IMR-90 (cell line): ENCODE results near the gene FRY. TPM values are rescaled to one million over a fixed set of nuclear protein-coding genes. Genes with fewer than 3 reads are reported as not detected.

Experiments
- ATAC-seq: fragments of 200-7000 bp; cut with Tn5 transposase; 2 replicates; pipeline ENCODE4 v1.9.1; 2020; ENCODE audit warnings: low read depth, mild to moderate bottlenecking, moderate library complexity
- BruUV-seq: library from RNA; stranded (reverse); fragments of 400-500 nt; replicated peaks from 2 replicates; lab custom pipeline; 2021; lab: Mats Ljungman, UMichigan
- CTCF ChIA-PET: fragments of 300-600 bp; formaldehyde crosslinking; extraction: SDS; loops from one replicate; lab custom pipeline; 2021; ENCODE audit warnings: antibody characterized with exemption; lab: Yijun Ruan, JAX
- POLR2A ChIA-PET: fragments of 300-600 bp; sonication (Branson Sonifier 250); formaldehyde crosslinking; loops from one replicate; lab custom pipeline; 2022; ENCODE audit warnings: antibody characterized with exemption; ENCODE audit not compliant: unreplicated experiment; lab: Charles Lee
- DNase-seq: peaks from one replicate; pipeline ENCODE4 v3.0.0; 2013
- H2AFZ ChIP-seq: replicated peaks from 2 replicates; pipeline ENCODE3; 2013; ENCODE audit warnings: low read length, mild to moderate bottlenecking; ENCODE audit not compliant: poor library complexity
- H2AK5ac ChIP-seq: 2 replicates; pipeline ENCODE4 v1.6.1; 2013; ENCODE audit warnings: low read depth, low read length, inconsistent platforms
- H2AK9ac ChIP-seq: replicated peaks from 2 replicates; pipeline ENCODE3; 2013; ENCODE audit warnings: mild to moderate bottlenecking, low read depth, low read length, moderate library complexity; ENCODE audit not compliant: poor library complexity
- H2BK120ac ChIP-seq: 2 replicates; pipeline ENCODE4 v1.6.1; 2013; ENCODE audit warnings: low read depth, low read length, inconsistent platforms
- H2BK15ac ChIP-seq: 3 replicates; pipeline ENCODE4 v1.6.1; 2013; ENCODE audit warnings: low read depth, low read length, inconsistent platforms
- H2BK20ac ChIP-seq: 2 replicates; pipeline ENCODE4 v1.6.1; 2013; ENCODE audit warnings: low read depth, mild to moderate bottlenecking, inconsistent platforms, low read length, moderate library complexity
- H2BK5ac ChIP-seq: 2 replicates; pipeline ENCODE4 v1.6.1; 2013; ENCODE audit warnings: mild to moderate bottlenecking, low read depth, low read length, inconsistent platforms; ENCODE audit not compliant: poor library complexity, severe bottlenecking
- H3K14ac ChIP-seq: replicated peaks from 2 replicates; pipeline ENCODE4 v1.6.1; 2013; ENCODE audit warnings: low read depth, low read length, inconsistent platforms
- H3K18ac ChIP-seq: 2 replicates; pipeline ENCODE4 v1.6.1; 2013; ENCODE audit warnings: low read depth, low read length, control low read depth
- H3K23ac ChIP-seq: 2 replicates; pipeline ENCODE4 v1.6.1; 2013; ENCODE audit warnings: low read depth, low read length, inconsistent platforms
- H3K27ac ChIP-seq: 2 replicates; pipeline ENCODE4 v1.5.1; 2013; ENCODE audit warnings: mild to moderate bottlenecking, control low read depth, low read length; ENCODE audit not compliant: insufficient read depth
- H3K27me3 ChIP-seq: 2 replicates; pipeline ENCODE4 v1.6.1; 2013; ENCODE audit warnings: low read length; ENCODE audit not compliant: control insufficient read depth, insufficient read depth
- H3K36me3 ChIP-seq: 2 replicates; pipeline ENCODE4 v1.6.1; 2013; ENCODE audit warnings: low read length, mixed read lengths; ENCODE audit not compliant: control insufficient read depth, insufficient read depth
- H3K4ac ChIP-seq: 2 replicates; pipeline ENCODE4 v1.6.1; 2013; ENCODE audit warnings: low read depth, low read length, inconsistent platforms
- H3K4me1 ChIP-seq: 2 replicates; pipeline ENCODE4 v1.6.1; 2013; ENCODE audit warnings: low read length, mixed read lengths; ENCODE audit not compliant: control insufficient read depth, insufficient read depth
- H3K4me2 ChIP-seq: 2 replicates; pipeline ENCODE4 v1.6.1; 2013; ENCODE audit warnings: low read depth, mild to moderate bottlenecking, control low read depth, low read length, moderate library complexity
- H3K4me3 ChIP-seq: 2 replicates; pipeline ENCODE4 v1.5.1; 2013; ENCODE audit warnings: low read depth, mild to moderate bottlenecking, control low read depth, low read length, moderate library complexity; ENCODE audit not compliant: insufficient read depth
- H3K56ac ChIP-seq: 2 replicates; pipeline ENCODE4 v1.6.1; 2013; ENCODE audit warnings: low read length, inconsistent platforms; ENCODE audit not compliant: insufficient read depth; ENCODE audit errors: extremely low read depth
- H3K79me1 ChIP-seq, 2 experiments: 2 replicates each; pipeline ENCODE4 v1.6.1; 2013; ENCODE audit warnings: low read length in 2 of 2, inconsistent platforms in 1 of 2, low read depth in 1 of 2
- H3K9ac ChIP-seq: 2 replicates; pipeline ENCODE4 v1.6.1; 2013; ENCODE audit warnings: low read depth, low read length, control low read depth
- H3K9me1 ChIP-seq: 2 replicates; pipeline ENCODE4 v1.6.1; 2013; ENCODE audit warnings: low read length, inconsistent platforms; ENCODE audit not compliant: insufficient read depth
- H3K9me3 ChIP-seq: 2 replicates; pipeline ENCODE4 v1.6.1; 2013; ENCODE audit warnings: low read length; ENCODE audit not compliant: control insufficient read depth, insufficient read depth
- H4K20me1 ChIP-seq: 2 replicates; pipeline ENCODE4 v1.6.1; 2013; ENCODE audit warnings: low read length, inconsistent platforms; ENCODE audit not compliant: insufficient read depth
- H4K5ac ChIP-seq: 2 replicates; pipeline ENCODE4 v1.6.1; 2013; ENCODE audit warnings: mild to moderate bottlenecking, low read depth, low read length, control low read depth
- H4K8ac ChIP-seq, 2 experiments: 2 replicates each; pipeline ENCODE4 v1.6.1; 2013; ENCODE audit warnings: low read depth in 2 of 2, low read length in 2 of 2, control low read depth in 1 of 2, inconsistent platforms in 1 of 2
- H4K91ac ChIP-seq: 2 replicates; pipeline ENCODE4 v1.6.1; 2013; ENCODE audit warnings: low read depth, low read length, inconsistent platforms; ENCODE audit not compliant: insufficient read depth
- MAZ ChIP-seq: IDR thresholded peaks from 2 replicates; pipeline ENCODE4 v1.6.1; 2012; ENCODE audit warnings: low read depth, mild to moderate bottlenecking, low read length, improper control_type of control experiment, moderate library complexity, borderline replicate concordance
- RAD21 ChIP-seq: IDR thresholded peaks from 2 replicates; pipeline ENCODE4 v1.6.1; 2012; ENCODE audit warnings: low read length, improper control_type of control experiment
- SMC3 ChIP-seq: fragments of 150-350 bp; IDR thresholded peaks from 2 replicates; pipeline ENCODE4 v1.6.1; 2016; ENCODE audit warnings: low read depth, mild to moderate bottlenecking, antibody characterized with exemption, low read length, moderate library complexity
- WGBS, 2 experiments: methylation state at CpG; one replicate each; pipeline versions ENCODE4 v1.1.5 to v1.1.7; 2013; ENCODE audit warnings: missing lambda C conversion rate in 2 of 2; ENCODE audit not compliant: insufficient read length in 1 of 2; ENCODE audit errors: extremely low coverage in 2 of 2; 5-methylcytosine and 5-hydroxymethylcytosine counted together
- dilution Hi-C: fragments of 300-500 bp; cut with HindIII; formaldehyde crosslinking; loops from one replicate; pipeline ENCODE4 v1.14.3; 2018; ENCODE audit warnings: low sequenced_read_pairs; ENCODE audit not compliant: unreplicated experiment
- in situ Hi-C: fragments of 300-500 bp; cut with MboI; formaldehyde crosslinking; loops from 3 replicates; pipeline ENCODE4 v1.14.3; 2019; ENCODE audit warnings: low sequenced_read_pairs, inconsistent platforms, mixed read lengths
- intact Hi-C: fragments of 100-400 bp; cut with micrococcal nuclease; formaldehyde crosslinking; loops from 2 replicates; pipeline ENCODE4 v1.10.0; 2022
- polyA plus RNA-seq, 3 experiments: library from polyadenylated mRNA; depleted of rRNA; stranded (reverse); fragments of >200 nt; gene quantifications; 2 replicates each; pipeline ENCODE4 v1.2.3, GENCODE V29; 2012; ENCODE audit warnings: low replicate concordance in 1 of 3
- total RNA-seq: library from RNA; depleted of rRNA; stranded (reverse); fragments of >200 nt; gene quantifications from 2 replicates; pipeline ENCODE4 v1.2.3, GENCODE V29; 2012

Gene FRY
- total and polyA plus RNA-seq, 2 of the 4 experiments (the other 2 are of a cell fraction) = 3.0 to 4.8 TPM

- Histone ChIP-seq H2BK120ac (no peak overlapping the region), H4K8ac (no peak overlapping the region), H2AFZ (no peak overlapping the region), H4K5ac (no peak overlapping the region), H3K4ac (no peak overlapping the region), H3K9me1 (no peaks in the 10 kb centered on the region), H4K20me1 (no peaks in the 10 kb centered on the region), H3K27ac (no peak overlapping the region), H3K9ac (no peak overlapping the region), H2AK9ac (no peak overlapping the region), H3K9me3 (no peaks in the 10 kb centered on the region), H2BK5ac (no peak overlapping the region), H3K14ac (no peak overlapping the region), H3K27me3 (peaks cover 3% of the 10 kb centered on the region), H3K18ac (no peak overlapping the region), H3K36me3 (no peaks in the 10 kb centered on the region), H3K4me1 (no peaks in the 10 kb centered on the region), H4K91ac (no peak overlapping the region), H2BK15ac (no peak overlapping the region), H3K23ac (no peak overlapping the region), H3K4me3 (no peak overlapping the region), H3K79me1 (no peaks in the 10 kb centered on the region), H3K56ac (no peak overlapping the region), H2BK20ac (no peak overlapping the region), H3K4me2 (no peak overlapping the region), H2AK5ac (no peak overlapping the region)
- CTCF ChIA-PET = no interaction called here
- TF ChIP-seq RAD21 (no peak), SMC3 (no peak), MAZ (no peak)
- dilution Hi-C loops (no loop called here), intact Hi-C loops (no loop called here), in situ Hi-C loops (no loop called here)
- WGBS, 2 experiments = 60% methylated on average over 5 of the region's 8 CpGs; no CpG with 5 or more reads in 1 of the 2 experiments
- POLR2A ChIA-PET = no interaction called here
- DNase-seq (no peak), ATAC-seq (no peak)
- no TSS peak for BruUV-seq
These were observed 268.8 kb downstream of the FRY start for GRCh38 chr13:32300406-32300805.
